ENCODE results near the gene FGD3. TPM values are rescaled to one million over a fixed set of nuclear protein-coding genes. Genes with fewer than 3 reads are reported as not detected.

FGD3 gene
- total and polyA plus RNA-seq, 2 experiments from 2014 or later, result 5.8 to 6.5 TPM

DNA sequence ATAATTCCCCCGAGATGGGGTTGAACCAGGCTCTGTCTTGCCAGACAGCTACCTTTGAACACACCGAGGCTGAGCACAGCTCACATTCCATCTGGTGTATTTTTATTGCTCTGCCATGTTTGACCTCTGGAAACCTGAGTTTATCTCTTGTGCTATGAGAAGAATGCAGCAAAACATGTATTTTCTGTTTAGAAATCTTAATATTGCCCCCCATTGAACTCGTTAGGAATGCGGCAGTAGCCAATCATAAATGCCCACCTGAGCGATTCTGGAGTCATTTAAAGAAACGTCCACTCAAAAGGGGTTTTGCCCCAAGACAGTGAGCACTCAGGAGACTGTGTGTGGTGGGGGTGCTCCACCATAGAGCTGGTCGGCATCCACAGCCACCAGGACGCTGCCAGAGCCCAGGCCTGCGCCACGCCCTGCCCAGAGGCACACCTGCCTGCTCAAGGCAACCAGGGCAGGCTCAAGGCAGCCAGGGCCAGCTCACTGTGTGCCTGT lies 26.9 kb downstream of the FGD3 start:
- 26% methylated on average over 10 of the region's 10 CpGs for WGBS (ENCODE audit: low lambda C conversion rate, missing lambda C conversion rate)
- Histone ChIP-seq H3K4me1 (ENCODE audit: insufficient read depth) (peaks cover 13% of the 10 kb centered on the region), H3K27me3 (no peaks in the 10 kb centered on the region), H3K79me2 (no peaks in the 10 kb centered on the region), H4K20me1 (ENCODE audit: insufficient read depth, poor library complexity, severe bottlenecking) (no peaks in the 10 kb centered on the region), H3K36me3 (replicated peaks; ENCODE audit: insufficient read depth, low read depth) (no peaks in the 10 kb centered on the region), H2AFZ (no peak overlapping the region), H3K27ac (peak overlapping the region; percentile 92), H3K9me2 (replicated peaks; ENCODE audit: insufficient read depth) (no peaks in the 10 kb centered on the region), H3K9me3 (ENCODE audit: low read depth) (no peaks in the 10 kb centered on the region), H3K4me2 (peak overlapping the region; percentile 65), H3K4me3 (no peak overlapping the region)
- DNase-seq (ENCODE audit: low spot score), result peak; percentile 65
- no peak for TF ChIP-seq CTCF (IDR thresholded peaks at IDR 0.05; ENCODE audit: poor library complexity)
- TF ChIP-seq EZH2 (IDR thresholded peaks at IDR 0.05; ENCODE audit: borderline replicate concordance), result no peak
- TF ChIP-seq EZH2phosphoT487 (IDR thresholded peaks at IDR 0.05; ENCODE audit: low read depth, severe bottlenecking, unreplicated experiment), result no peak

DNA sequence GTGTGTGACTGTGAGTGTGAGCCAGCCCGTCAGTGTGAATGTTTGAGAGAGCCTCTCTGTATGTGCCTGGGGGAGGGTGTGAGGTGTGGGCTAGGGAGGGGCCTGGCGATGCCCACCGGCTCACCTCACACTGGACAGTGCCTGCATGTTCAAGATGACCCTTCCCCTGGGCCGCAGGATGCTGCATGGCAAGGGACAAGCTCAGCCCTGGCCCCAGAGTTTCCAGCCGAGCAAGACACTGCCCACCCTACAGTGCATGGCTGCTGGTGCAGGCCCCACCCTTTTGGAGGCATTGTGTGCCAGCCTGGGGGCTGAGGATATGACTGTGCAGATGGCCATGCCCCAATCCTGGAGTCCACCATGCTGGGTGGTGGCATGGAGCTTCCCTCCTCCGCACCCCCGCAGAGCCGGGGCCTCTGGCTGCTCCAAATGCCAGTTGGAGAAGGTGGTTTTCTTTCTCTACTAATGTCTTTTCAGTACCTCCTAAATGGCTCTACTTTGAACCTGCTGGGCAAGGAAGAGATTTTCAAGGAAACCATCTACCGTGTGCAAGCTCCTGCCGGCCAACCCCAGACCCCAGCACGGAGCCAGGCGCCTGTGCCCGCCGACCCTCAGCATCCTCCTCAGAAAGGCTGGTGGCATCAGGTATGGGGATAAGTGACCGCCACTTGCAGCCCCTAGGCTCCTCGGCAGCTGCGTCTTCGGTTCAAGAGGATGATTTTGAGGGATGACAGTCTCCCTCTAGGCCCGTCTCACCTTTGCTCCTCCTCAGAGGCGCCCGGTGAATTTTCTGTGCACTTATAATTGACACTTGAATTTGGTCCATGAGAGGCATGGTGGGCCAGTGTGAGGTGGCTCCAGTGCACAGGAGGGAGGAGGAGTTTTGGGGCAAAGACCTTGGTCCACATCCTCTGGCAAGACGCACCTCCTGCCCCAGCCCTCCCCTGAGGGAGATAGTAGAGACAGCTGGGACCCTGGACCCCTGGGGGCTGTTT lies 27.7 kb downstream of the FGD3 start:
- no peaks in the 10 kb centered on the region for H4K20me1 ChIP-seq (ENCODE audit: insufficient read depth, poor library complexity, severe bottlenecking)
- no peaks in the 10 kb centered on the region for H3K9me3 ChIP-seq (ENCODE audit: low read depth)
- no peak overlapping the region for H3K4me3 ChIP-seq
- WGBS (ENCODE audit: low lambda C conversion rate, missing lambda C conversion rate), result 85% methylated on average over 22 of the region's 22 CpGs
- peak overlapping the region; percentile 92 for H3K27ac ChIP-seq
- no peak overlapping the region for H2AFZ ChIP-seq
- H3K27me3 ChIP-seq, result no peaks in the 10 kb centered on the region
- TF ChIP-seq EZH2 (IDR thresholded peaks at IDR 0.05; ENCODE audit: borderline replicate concordance) (no peak), EZH2phosphoT487 (IDR thresholded peaks at IDR 0.05; ENCODE audit: low read depth, severe bottlenecking, unreplicated experiment) (no peak), CTCF (IDR thresholded peaks at IDR 0.05; ENCODE audit: poor library complexity) (no peak)
- H3K9me2 ChIP-seq (replicated peaks; ENCODE audit: insufficient read depth), result no peaks in the 10 kb centered on the region
- H3K4me2 ChIP-seq, result peak overlapping the region; percentile 65
- H3K79me2 ChIP-seq, result no peaks in the 10 kb centered on the region
- no peak for DNase-seq (ENCODE audit: low spot score)
- H3K4me1 ChIP-seq (ENCODE audit: insufficient read depth), result peaks cover 13% of the 10 kb centered on the region
- no peaks in the 10 kb centered on the region for H3K36me3 ChIP-seq (replicated peaks; ENCODE audit: insufficient read depth, low read depth)

DNA sequence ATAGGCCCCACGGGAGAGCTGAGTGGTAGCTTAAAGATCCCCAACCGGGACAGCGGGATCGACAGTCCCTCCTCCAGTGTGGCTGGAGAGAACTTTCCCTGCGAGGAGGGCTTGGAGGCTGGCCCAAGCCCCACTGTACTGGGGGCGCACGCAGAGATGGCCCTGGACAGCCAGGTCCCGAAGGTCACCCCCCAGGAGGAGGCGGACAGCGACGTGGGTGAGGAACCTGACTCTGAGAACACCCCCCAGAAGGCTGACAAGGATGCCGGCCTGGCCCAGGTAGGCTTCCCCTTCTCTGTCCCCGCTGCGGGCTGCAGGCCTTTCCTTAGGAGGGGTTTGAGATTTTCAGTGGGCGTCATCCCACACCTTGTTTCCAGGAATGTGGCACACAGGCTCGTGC lies 29.1 kb downstream of the FGD3 start:
- Histone ChIP-seq H3K79me2 (no peaks in the 10 kb centered on the region), H3K4me3 (no peak overlapping the region), H3K9me3 (ENCODE audit: low read depth) (no peaks in the 10 kb centered on the region), H3K4me2 (no peak overlapping the region), H3K27me3 (no peaks in the 10 kb centered on the region), H3K9me2 (replicated peaks; ENCODE audit: insufficient read depth) (no peaks in the 10 kb centered on the region), H2AFZ (no peak overlapping the region), H3K4me1 (ENCODE audit: insufficient read depth) (peaks cover 13% of the 10 kb centered on the region), H4K20me1 (ENCODE audit: insufficient read depth, poor library complexity, severe bottlenecking) (no peaks in the 10 kb centered on the region), H3K27ac (no peak overlapping the region), H3K36me3 (replicated peaks; ENCODE audit: insufficient read depth, low read depth) (no peaks in the 10 kb centered on the region)
- no peak for DNase-seq (ENCODE audit: low spot score)
- 91% methylated on average over 16 of the region's 16 CpGs for WGBS (ENCODE audit: low lambda C conversion rate, missing lambda C conversion rate)
- TF ChIP-seq CTCF (IDR thresholded peaks at IDR 0.05; ENCODE audit: poor library complexity) (no peak), EZH2phosphoT487 (IDR thresholded peaks at IDR 0.05; ENCODE audit: low read depth, severe bottlenecking, unreplicated experiment) (no peak), EZH2 (IDR thresholded peaks at IDR 0.05; ENCODE audit: borderline replicate concordance) (no peak)
